Adrenal gland (tissue), 12 donors: ENCODE data around the gene LHX5. TPM values are rescaled to one million over a fixed set of nuclear protein-coding genes. Genes with fewer than 3 reads are reported as not detected.

Experiments
- DNase-seq, 7 donors: peaks; one replicate each; pipeline ENCODE4 v3.0.0-alpha.2; 2019 to 2020
- H3K27ac ChIP-seq, 5 donors: fragments of 200-600 bp; sonication (generic) in 4 of 5; 1 replicate in 3 of 5; 2 replicates in 2 of 5; pipeline versions ENCODE4 v1.5.1 to v1.8.0; 2016 to 2020; ENCODE audit warnings: mild to moderate bottlenecking in 1 of 5
- H3K27me3 ChIP-seq: fragments of 200-600 bp; 2 replicates; pipeline ENCODE4 v1.8.0; 2021
- H3K36me3 ChIP-seq, 2 donors: fragments of 200-600 bp; replicated peaks in 1 of 2; 1 replicate in 1 of 2; 2 replicates in 1 of 2; pipeline versions ENCODE4 v1.5.1 to v1.8.0; 2018 to 2022
- H3K4me1 ChIP-seq, 2 donors: fragments of 200-600 bp; replicated peaks in 1 of 2; 1 replicate in 1 of 2; 2 replicates in 1 of 2; pipeline versions ENCODE4 v1.5.1 to v1.8.0; 2018 to 2021
- H3K4me3 ChIP-seq, 4 donors: fragments of 200-600 bp; sonication (generic) in 3 of 4; one replicate each; pipeline ENCODE4 v1.5.1; 2016 to 2018
- H3K9me3 ChIP-seq, 3 donors: fragments of 200-600 bp; sonication (generic) in 1 of 3; replicated peaks in 1 of 3; 1 replicate in 2 of 3; 2 replicates in 1 of 3; pipeline versions ENCODE4 v1.5.1 to v1.8.0; 2016 to 2021
- CTCF ChIP-seq, 6 experiments: fragments of 450-650 bp in 4 of 6; fragments of 200-600 bp in 2 of 6; sonication (generic) in 1 of 6; IDR thresholded peaks; 1 replicate in 5 of 6; 2 replicates in 1 of 6; pipeline versions ENCODE4 v1.5.1 to v1.8.0; 2016 to 2021; ENCODE audit warnings: antibody characterized with exemption in 6 of 6, mild to moderate bottlenecking in 2 of 6, moderate library complexity in 1 of 6
- POLR2A ChIP-seq, 2 donors: fragments of 450-650 bp; IDR thresholded peaks; one replicate each; pipeline ENCODE4 v1.6.1; 2017; ENCODE audit warnings: antibody characterized with exemption in 2 of 2, mild to moderate bottlenecking in 2 of 2, moderate library complexity in 1 of 2
- WGBS, 4 donors: extraction: QIAGEN DNeasy Blood & Tissue Kit in 2 of 4; methylation state at CpG; one replicate each; pipeline versions ENCODE4 v1.1.5 to v1.1.7; 2013 to 2017; 5-methylcytosine and 5-hydroxymethylcytosine counted together
- intact Hi-C, 2 donors: fragments of 100-400 bp; cut with DNase I; formaldehyde crosslinking; loops; one replicate each; pipeline versions ENCODE4 v1.14.1 to v1.15.0; 2022 to 2023
- polyA plus RNA-seq, 3 donors: library from polyadenylated mRNA; stranded (reverse); fragments of 200-250 nt in 2 of 3; fragments of 350-450 nt in 1 of 3; fragmentation: Illumina TruSeq in 1 of 3; extraction: RNeasy Lipid Tissue Mini Kit (QIAGEN cat#74804) in 1 of 3; gene quantifications; one replicate each; pipeline ENCODE4 v1.2.3, GENCODE V29; 2013 to 2014
- total RNA-seq, 9 donors: library from RNA; depleted of rRNA in 4 of 9; stranded (reverse); fragments of >200 nt in 4 of 9; fragments of 120-200 nt in 1 of 9; fragmentation: NEBNext Ultra II Directional in 1 of 9; extraction: Animal tissue kit (Norgen Biotek cat#: 25700) in 1 of 9; gene quantifications; one replicate each; pipeline versions ENCODE4 v1.1.0 to v1.2.4, GENCODE V29; 2013 to 2023
- donor health status: healthy with polysubstance abuse.
- donor health status: Bipolar disorder and iron deficiency.
- donor health status: DM: yes; HTN: yes; CAD: no.
- donor health status: DM: no; HTN: no; CAD: no.
- donor health status: DM: no; HTN: no; CAD: no.
- donor health status: DM: yes; HTN: yes; CAD: no.

Gene LHX5
- total and polyA plus RNA-seq, 12 donors = not detected

DNA sequence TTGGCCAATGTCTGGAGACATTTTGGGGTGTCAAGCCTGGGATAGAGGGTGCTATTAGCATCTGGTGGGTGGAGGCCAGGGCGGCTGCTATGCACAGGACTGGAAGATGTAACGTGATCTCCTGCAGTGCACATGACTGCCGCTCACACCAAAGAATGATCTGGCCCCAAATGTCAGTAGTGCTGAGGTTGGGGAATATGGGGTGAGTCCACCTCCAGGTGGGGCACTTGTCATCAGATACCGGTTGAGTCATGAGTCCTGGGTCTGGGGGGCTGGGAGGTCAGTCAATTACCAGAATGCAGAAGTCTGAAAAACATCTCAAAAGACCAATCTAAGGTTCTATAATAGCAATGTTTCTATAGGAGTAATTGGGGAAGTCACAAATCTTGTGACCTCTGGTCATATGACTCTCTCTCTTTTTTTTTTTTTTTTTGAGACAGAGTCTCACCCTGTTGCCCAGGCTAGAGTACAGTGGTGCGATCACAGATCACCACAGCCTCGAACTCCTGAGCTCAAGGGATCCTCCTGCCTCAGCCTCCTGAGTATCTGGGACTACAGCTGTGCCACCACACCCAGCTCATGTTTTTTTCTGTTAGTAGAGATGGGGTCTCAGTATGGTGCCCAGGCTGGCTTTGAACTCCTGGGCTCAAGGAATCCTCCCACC lies 55.4 kb downstream of the LHX5 start:
- no peaks in the 10 kb centered on the region for H3K9me3 ChIP-seq
- H3K27ac ChIP-seq = peak overlapping the region in 2 of 5 donors; percentile 34 to 62
- 62 to 66% (median 64%) methylated on average over 5 to 6 of the region's 6 CpGs for WGBS, 4 donors

GRCh38 chr12:113414519-113415038 lies 57.1 kb downstream of the LHX5 start:
- H3K36me3 ChIP-seq = no peaks in the 10 kb centered on the region
- WGBS, 4 donors = 90 to 93% (median 92%) methylated on average over 7 to 9 of the region's 9 CpGs
- H3K27me3 ChIP-seq = no peaks in the 10 kb centered on the region
- peaks cover 9 to 17% of the 10 kb centered on the region in 2 donors for H3K4me1 ChIP-seq
- intact Hi-C loops = no loop called here
- H3K4me3 ChIP-seq = no peak overlapping the region
- TF ChIP-seq POLR2A (IDR thresholded peaks at IDR 0.05) = no peak
- no peak for TF ChIP-seq CTCF (IDR thresholded peaks at IDR 0.05)
- H3K27ac ChIP-seq = no peak overlapping the region
- no peaks in the 10 kb centered on the region for H3K9me3 ChIP-seq
- DNase-seq = no peak

More for the DNA sequence above, 55.4 kb downstream of the LHX5 start:
- TF ChIP-seq CTCF (IDR thresholded peaks at IDR 0.05) = no peak
- TF ChIP-seq POLR2A (IDR thresholded peaks at IDR 0.05) = no peak
- intact Hi-C loops = no loop called here
- H3K27me3 ChIP-seq = no peaks in the 10 kb centered on the region
- DNase-seq = peak in 4 of 7 donors; percentile 35 to 52 (median 42)
- no peak overlapping the region for H3K4me3 ChIP-seq
- H3K36me3 ChIP-seq = no peaks in the 10 kb centered on the region
- peaks cover 9 to 17% of the 10 kb centered on the region in 2 donors for H3K4me1 ChIP-seq

- peak in 5 of 7 donors; percentile 51 to 77 (median 59) for DNase-seq
- no peaks in the 10 kb centered on the region for H3K36me3 ChIP-seq
- WGBS, 4 donors = 67 to 82% (median 68%) methylated on average over 8 to 11 of the region's 11 CpGs
- H3K4me1 ChIP-seq = peaks cover 7 to 9% of the 10 kb centered on the region in 2 donors
- intact Hi-C loops = no loop called here
- no peak overlapping the region for H3K27ac ChIP-seq
- H3K4me3 ChIP-seq = no peak overlapping the region
- H3K9me3 ChIP-seq = no peaks in the 10 kb centered on the region
- H3K27me3 ChIP-seq = no peaks in the 10 kb centered on the region
- TF ChIP-seq POLR2A (IDR thresholded peaks at IDR 0.05) = no peak
- TF ChIP-seq CTCF (IDR thresholded peaks at IDR 0.05) = no peak
Measured at GRCh38 chr12:113413488-113413939, 58.2 kb downstream of the LHX5 start.

Other genes with a start within 250 kb of the LHX5 start
- gene SLC8B1, start 136.8 kb downstream of the LHX5 start, total RNA-seq = 100 to 1,000 TPM in 8 of 9 donors, 10 to 100 TPM in 1; 67.6 to 286 (median 157) TPM
- 100 to 1,000 TPM; 194 to 288 (median 216) TPM for gene SLC8B1, start 136.8 kb downstream of the LHX5 start, polyA plus RNA-seq
- gene PLBD2, start 113.3 kb downstream of the LHX5 start, total RNA-seq = 100 to 1,000 TPM in 8 of 9 donors, 10 to 100 TPM in 1; 66.7 to 416 (median 347) TPM
- gene PLBD2, start 113.3 kb downstream of the LHX5 start, polyA plus RNA-seq = 100 to 1,000 TPM; 128 to 467 (median 142) TPM
- gene SDS, start 68.0 kb downstream of the LHX5 start, total RNA-seq = 100 to 1,000 TPM in 1 of 9 donors, 1 to 10 TPM in 8; 1.8 to 188 (median 3.1) TPM
- gene SDS, start 68.0 kb downstream of the LHX5 start, polyA plus RNA-seq = 10 to 100 TPM in 1 of 3 donors, 1 to 10 TPM in 2; 5.7 to 41.2 (median 7.9) TPM
- gene SDSL, start 49.5 kb downstream of the LHX5 start, total RNA-seq = 100 to 1,000 TPM in 1 of 9 donors, 10 to 100 TPM in 8; 11.6 to 111 (median 25.9) TPM
- gene SDSL, start 49.5 kb downstream of the LHX5 start, polyA plus RNA-seq = 10 to 100 TPM; 15.9 to 40.3 (median 23.8) TPM